Measurements from ENCODE around the gene AUH.

DNA sequence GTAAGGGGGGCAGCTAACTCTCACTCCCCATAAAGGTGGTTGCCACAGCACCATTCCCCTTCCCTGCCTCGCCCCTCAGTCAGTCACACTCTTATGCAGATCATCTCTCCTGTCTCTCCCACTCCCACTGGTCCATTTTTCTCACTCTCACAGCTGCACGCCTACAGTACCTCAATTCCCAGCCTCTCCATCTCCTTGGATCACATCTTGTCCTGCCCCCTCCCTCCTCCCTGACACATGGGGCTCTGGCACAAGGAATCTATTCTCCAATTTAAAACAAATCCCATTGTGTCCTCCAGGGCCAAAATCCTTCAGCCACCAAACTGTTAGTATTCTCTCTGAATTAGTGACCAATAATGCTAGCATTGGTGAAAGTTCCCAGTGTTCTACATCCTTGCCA, 114.4 kb downstream of the AUH start:
- no peak for TF ChIP-seq EZH2 (IDR thresholded peaks at IDR 0.05; ENCODE audit: insufficient read depth, poor library complexity, severe bottlenecking)
- no peak for TF ChIP-seq EZH2phosphoT487 (IDR thresholded peaks at IDR 0.05; ENCODE audit: insufficient read depth, low read depth)
